Adipose tissue (tissue), 3 donors: Measurements from ENCODE around the gene PTGR3. TPM values are rescaled to one million over a fixed set of nuclear protein-coding genes. Genes with fewer than 3 reads are reported as not detected.

Source experiments
- H3K27ac ChIP-seq: one replicate; pipeline ENCODE4 v1.5.1; 2013; ENCODE audit warnings: low read depth, low read length
- WGBS, 3 donors: extraction: QIAGEN DNeasy Blood & Tissue Kit; methylation state at CpG; one replicate each; pipeline ENCODE4 v1.1.7; 2013; 5-methylcytosine and 5-hydroxymethylcytosine counted together
- polyA plus RNA-seq, 3 donors: library from polyadenylated mRNA; stranded (reverse); fragments of 200-250 nt; gene quantifications; one replicate each; pipeline ENCODE4 v1.2.3, GENCODE V29; 2013
- donor health status: healthy with polysubstance abuse.
- donor health status: Bipolar disorder and iron deficiency.
- donor health status: healthy.

PTGR3 gene, protein sequence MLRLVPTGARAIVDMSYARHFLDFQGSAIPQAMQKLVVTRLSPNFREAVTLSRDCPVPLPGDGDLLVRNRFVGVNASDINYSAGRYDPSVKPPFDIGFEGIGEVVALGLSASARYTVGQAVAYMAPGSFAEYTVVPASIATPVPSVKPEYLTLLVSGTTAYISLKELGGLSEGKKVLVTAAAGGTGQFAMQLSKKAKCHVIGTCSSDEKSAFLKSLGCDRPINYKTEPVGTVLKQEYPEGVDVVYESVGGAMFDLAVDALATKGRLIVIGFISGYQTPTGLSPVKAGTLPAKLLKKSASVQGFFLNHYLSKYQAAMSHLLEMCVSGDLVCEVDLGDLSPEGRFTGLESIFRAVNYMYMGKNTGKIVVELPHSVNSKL
- 10 to 100 TPM in 2 of 3 donors, 1 to 10 TPM in 1; 9.7 to 15.7 (median 10.8) TPM for polyA plus RNA-seq

DNA sequence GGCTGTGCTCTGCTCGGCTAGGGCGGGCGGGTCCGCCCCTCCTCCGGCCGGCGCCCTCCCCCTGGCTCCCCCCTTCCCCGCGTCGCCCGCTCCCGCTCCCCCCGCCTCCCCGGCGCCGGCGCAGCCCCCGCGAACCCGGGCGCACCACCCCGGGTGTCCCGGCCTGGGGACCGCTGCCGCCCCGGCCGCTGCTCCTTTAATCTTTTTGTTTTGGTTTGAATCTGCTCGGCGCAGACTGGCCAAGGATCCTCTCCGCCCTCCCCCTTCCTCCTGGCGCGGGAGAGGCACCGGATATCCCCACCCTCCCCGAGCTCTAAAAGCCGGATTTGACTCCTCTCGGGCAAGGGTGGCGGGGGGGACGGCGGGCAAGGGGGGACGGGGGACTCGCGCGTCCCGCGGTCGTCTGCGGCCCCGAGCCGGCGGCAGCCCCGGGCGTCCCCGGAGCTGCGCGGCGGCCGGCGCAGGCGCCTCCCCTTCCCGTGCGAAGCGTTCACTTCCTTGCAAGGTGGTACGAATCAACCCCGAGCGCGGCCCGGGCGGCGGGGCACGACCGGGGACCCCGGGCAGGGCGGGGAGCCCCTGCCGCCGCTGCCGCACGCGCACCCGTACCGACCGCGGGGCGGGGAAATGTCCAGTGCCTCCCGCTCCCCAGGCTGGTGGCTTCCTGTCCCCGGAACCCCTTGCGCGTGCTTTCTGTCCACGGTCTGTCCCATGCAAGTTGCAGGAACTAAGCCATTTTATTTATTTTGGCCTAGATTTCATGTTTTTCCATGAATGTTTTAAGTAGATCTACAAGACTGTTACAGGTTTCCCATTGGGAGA, at the start of gene PTGR3:
PTGR3 (minus strand) TSS at position 11 of the 822 bp plus-strand sequence. CDS start 81 bp downstream, outside the sequence.
- peak within 1 kb of the TSS; percentile 35 for H3K27ac ChIP-seq
- 0 to 1% (median 1%) methylated on average over 54 to 87 of the region's 88 CpGs for whole genome bisulfite sequencing, 3 donors

GRCh38 chr18:75257605-75258004, 48.7 kb upstream of the PTGR3 start:
- no peak overlapping the region for H3K27ac ChIP-seq
- WGBS, 3 donors, result 87 to 92% (median 91%) methylated on average over 14 of the region's 14 CpGs

- H3K27ac ChIP-seq, result no peak overlapping the region
Observed at GRCh38 chr18:75256376-75256775, 47.4 kb upstream of the PTGR3 start.

DNA sequence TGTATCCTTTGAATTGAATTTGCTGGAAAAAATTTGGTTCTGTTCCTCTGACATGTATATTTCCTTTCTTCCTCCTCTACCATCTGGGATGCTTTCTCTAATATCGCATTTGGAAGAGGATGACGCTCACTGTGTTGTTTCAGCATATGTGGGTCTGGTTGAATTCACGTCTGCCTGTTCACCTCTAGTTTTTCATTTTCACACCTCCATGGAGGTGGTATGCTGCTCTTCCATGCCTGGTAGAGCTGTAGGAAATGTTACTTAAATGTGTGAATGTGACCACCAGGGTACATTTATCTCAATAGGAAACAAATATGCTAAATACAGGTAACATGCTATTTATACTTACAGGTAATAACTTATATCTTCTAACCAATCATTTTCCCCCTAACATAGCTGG, 46.2 kb upstream of the PTGR3 start:
- 88 to 94% (median 93%) methylated on average over 3 of the region's 3 CpGs for WGBS, 3 donors
- H3K27ac ChIP-seq, result no peak overlapping the region

GRCh38 chr18:75253784-75254183, 44.8 kb upstream of the PTGR3 start:
- H3K27ac ChIP-seq, result no peak overlapping the region
- 46 to 70% (median 47%) methylated on average over 4 of the region's 4 CpGs for WGBS, 3 donors

DNA sequence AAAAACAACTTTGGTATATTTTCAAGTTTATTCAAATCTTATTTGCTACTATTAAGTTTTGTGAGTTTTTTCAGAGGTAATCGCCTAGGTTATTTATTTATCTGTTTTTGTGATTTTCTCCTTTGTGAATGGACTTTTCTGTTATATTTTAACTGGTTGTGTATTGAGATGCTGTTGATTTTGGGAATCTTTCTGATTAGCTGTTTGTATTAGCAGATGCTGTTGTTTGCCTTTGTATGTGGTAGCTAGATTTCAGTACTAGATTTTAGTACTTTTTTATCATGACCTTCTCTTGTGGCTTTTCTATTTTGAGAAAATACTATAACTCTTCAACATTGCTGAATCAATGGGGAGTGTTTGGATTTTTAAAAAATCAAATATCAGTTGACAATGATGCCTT, 44.1 kb upstream of the PTGR3 start:
- 77 to 92% (median 85%) methylated on average over 1 of the region's 1 CpG for WGBS, 3 donors
- no peak overlapping the region for H3K27ac ChIP-seq

GRCh38 chr18:75252136-75252535, 43.2 kb upstream of the PTGR3 start:
- H3K27ac ChIP-seq, result no peak overlapping the region
- 42 to 66% (median 56%) methylated on average over 2 of the region's 2 CpGs for WGBS, 3 donors

DNA sequence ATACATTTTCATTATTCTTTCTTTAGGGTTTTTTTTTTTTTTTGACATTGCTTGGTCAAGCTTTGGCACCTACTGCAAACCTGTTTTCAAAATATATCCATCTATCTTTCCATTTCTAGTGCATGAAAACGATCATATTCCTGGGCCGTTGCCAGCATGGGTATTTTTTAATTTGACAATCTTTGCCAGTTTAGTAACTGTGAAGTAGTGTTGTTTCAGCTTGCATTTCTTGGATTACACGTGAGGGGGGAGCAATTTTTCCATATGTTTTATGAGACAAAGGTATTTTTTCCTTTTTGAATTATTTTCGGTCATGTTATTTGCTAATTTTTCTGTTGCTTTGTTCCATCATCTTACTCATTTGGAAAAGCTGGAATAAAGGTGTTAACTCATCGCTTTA, 42.5 kb upstream of the PTGR3 start:
- no peak overlapping the region for H3K27ac ChIP-seq
- WGBS, 3 donors, result 65 to 71% (median 69%) methylated on average over 5 of the region's 5 CpGs

GRCh38 chr18:75250471-75250821, 41.5 kb upstream of the PTGR3 start:
- WGBS, 3 donors, result 90 to 95% (median 93%) methylated on average over 19 to 20 of the region's 20 CpGs
- no peak overlapping the region for H3K27ac ChIP-seq

DNA sequence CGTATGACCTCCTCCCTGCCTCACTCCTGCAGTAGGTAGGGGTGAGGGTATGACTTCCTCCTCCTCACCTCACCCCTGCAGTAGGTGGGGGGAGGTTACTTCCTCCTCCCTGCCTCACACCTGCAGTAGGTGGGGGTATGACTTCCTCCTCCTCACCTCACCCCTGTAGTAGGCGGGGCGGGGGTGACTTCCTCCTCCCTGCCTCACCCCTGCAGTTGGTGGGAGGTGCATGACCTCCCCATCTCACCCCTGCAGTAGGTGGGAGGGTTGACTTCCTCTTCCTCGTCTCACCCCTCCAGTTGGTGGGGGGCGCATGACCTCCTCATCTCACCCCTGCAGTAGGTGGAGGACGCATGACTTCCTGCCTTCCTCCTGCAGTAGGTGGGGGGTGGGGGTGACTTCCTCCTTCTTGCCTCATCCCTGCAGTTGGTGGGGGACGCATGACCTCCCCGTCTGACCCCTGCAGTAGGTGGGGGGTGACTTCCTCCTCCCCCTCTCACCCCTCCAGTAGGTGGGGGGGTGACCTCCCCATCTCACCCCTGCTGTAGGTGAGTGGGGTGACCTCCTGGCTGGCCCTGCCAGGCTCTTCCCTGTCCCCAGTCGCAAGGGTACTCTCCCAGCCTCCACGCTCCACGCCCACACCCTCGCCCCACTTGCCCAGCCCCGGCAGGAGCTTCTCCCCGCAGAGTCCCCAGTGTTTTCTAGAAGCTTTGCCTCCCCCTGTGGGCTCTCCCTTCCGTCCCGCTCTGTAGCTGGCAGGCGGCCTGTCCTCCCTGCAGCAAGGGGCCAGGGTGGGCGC, 40.9 kb upstream of the PTGR3 start:
- 73 to 97% (median 76%) methylated on average over 18 of the region's 18 CpGs for WGBS, 3 donors
- no peak overlapping the region for H3K27ac ChIP-seq

DNA sequence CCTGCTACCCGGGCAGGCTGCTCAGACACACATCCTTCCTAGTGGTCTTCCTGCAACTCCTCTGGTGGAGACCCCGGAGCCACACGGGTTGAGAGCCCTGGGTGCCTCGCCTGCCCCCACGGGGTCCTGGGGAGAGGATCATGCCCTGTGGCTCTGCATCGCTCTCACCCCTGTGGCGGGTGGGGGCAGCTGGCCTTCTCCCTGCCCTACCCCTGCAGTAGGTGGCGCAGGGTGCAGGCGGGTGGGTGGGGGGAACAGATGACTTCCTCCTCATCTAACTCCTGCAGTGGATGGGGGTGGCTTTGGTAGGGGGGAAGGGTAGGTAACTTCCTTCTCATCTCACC, 40.2 kb upstream of the PTGR3 start:
- peak overlapping the region; percentile 6 for H3K27ac ChIP-seq
- 90 to 94% (median 92%) methylated on average over 7 to 9 of the region's 9 CpGs for WGBS, 3 donors

- WGBS, 3 donors, result 83 to 87% (median 84%) methylated on average over 20 of the region's 20 CpGs
Observed at GRCh38 chr18:75248426-75249174, 39.7 kb upstream of the PTGR3 start.

GRCh38 chr18:75247611-75248421, 38.9 kb upstream of the PTGR3 start:
- WGBS, 3 donors, result 24 to 27% (median 27%) methylated on average over 8 of the region's 8 CpGs
- H3K27ac ChIP-seq, result no peak overlapping the region

More at GRCh38 chr18:75248426-75249174, 39.7 kb upstream of the PTGR3 start:
- peak overlapping the region; percentile 6 for H3K27ac ChIP-seq

DNA sequence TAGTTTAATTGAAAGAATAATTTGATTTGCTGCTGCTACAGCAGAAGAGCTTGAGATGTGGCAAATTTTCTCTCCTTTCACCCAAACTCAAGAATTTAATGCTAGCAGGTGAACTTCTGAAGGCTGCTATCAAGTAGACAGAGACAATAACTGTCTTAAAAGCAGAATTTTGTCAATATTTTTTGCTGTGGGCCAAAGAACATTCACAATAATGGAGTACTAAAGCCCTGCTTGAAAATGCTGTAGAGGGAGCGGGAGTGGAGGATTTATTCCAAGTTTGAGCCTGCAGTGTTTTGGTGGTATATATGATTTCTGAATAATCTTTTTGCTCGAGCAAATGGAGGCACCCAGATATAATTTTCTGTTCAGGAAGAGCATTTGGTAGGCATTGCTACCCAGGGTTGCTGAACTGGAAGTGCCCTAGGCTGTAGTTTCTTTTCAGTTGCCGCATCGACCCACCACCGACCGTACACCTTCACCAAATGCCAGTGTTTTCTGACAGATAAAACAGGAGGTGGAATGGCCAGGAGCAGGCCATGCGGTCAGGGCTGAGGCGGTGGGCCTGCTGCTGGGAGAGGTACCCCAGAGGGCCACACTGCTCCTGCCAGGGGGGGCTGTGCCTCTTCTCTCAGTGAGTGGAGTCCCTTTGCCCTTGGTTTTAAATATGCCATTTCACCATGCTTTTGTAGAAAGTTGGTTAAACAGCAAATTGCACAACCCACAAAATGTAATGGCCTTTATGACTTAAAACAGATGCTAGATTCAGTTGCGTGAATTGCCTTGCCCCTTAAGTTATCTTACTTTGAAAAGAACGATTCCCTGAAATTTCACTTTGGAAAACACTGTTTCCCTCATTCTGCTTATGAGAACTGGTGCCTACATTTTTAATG, 38.0 kb upstream of the PTGR3 start:
- peak overlapping the region; percentile 60 for H3K27ac ChIP-seq
- WGBS, 3 donors, result 46 to 71% (median 53%) methylated on average over 10 of the region's 10 CpGs

DNA sequence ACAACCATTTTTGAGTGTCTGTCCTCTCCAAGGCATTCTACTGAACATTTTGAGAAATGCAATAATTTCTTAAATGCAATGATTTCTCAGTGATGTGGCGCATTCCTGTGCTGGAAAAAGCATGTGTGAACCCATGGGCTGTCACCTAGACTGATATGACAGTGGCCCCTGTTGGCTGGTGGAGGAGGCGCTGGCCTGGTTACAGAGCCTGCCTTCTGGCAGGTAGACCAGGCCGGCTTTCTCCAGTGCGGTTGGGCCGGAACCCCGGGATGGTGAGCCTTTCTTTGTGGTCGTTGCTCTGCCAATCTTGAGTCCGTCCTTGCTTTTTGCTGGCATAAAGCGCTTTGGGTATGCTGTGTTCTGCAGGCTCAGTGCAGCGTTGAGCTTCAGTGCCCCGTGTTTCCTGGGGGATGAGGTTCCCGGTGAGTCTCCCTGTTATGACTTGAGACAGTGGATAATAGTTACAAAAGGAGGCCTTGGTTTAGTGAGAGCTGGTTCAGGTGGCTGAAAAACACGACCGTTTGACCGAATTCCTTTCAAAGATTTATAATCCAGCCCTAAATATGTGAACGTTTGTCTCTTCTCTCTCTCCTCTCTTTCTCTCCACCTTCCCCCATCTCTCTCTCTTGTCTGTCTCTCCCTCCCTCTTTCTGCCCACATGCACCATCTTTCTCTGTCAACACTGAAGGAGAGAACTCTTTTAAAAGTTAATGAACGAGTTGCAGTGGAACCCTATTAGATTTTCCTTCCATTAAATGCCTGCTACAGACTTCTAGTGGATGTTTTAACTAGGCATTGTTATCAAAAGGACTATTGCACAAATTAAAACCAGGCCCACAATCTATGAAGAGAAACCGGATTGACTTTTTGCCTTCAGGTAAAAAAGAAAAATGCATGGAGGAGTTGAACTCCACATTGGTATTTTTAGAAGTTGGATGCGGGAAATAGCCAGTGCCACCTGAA, 35.7 kb upstream of the PTGR3 start:
- 80 to 84% (median 82%) methylated on average over 19 of the region's 19 CpGs for WGBS, 3 donors
- H3K27ac ChIP-seq, result no peak overlapping the region

DNA sequence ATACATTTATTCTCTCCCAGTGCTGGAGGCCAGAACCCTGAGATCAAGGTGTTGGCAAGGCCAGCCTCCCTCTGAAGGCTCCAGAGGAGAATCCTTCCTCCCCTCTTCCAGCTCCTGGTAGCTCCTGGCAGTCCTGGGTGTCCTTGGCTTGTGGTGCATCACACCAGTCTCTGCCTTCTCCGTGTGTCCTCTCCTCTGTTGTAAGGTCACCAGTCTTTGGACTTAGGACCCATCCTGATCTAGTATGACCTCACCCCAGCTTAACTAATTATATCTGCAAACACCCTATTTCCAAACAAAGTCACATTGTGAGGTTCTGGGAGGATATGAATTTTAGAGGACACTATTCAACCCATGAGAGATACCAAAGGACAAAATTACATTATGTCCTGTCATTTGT, 32.8 kb upstream of the PTGR3 start:
- 95 to 100% (median 98%) methylated on average over 1 of the region's 1 CpG for WGBS, 3 donors
- H3K27ac ChIP-seq, result no peak overlapping the region
